Left ventricle myocardium inferior (tissue), 1 donor: ENCODE measurements around the gene CALHM6. TPM values are rescaled to one million over a fixed set of nuclear protein-coding genes. Genes with fewer than 3 reads are reported as not detected.

Experiments
- DNase-seq: peaks from one replicate; pipeline ENCODE4 v3.0.0-alpha.2; 2020
- H3K27ac ChIP-seq: fragments of 200-600 bp; replicated peaks from 2 replicates; pipeline ENCODE4 v1.8.0; 2021
- H3K27me3 ChIP-seq: fragments of 200-600 bp; 2 replicates; pipeline ENCODE4 v1.8.0; 2021; ENCODE audit warnings: low read depth
- H3K36me3 ChIP-seq: fragments of 200-600 bp; 2 replicates; pipeline ENCODE4 v1.8.0; 2021
- H3K4me1 ChIP-seq: fragments of 200-600 bp; 2 replicates; pipeline ENCODE4 v1.8.0; 2021
- H3K4me3 ChIP-seq: fragments of 200-600 bp; 2 replicates; pipeline ENCODE4 v1.8.0; 2021; ENCODE audit warnings: mild to moderate bottlenecking, moderate library complexity
- H3K9me3 ChIP-seq: fragments of 200-600 bp; replicated peaks from 2 replicates; pipeline ENCODE4 v1.8.0; 2021
- CTCF ChIP-seq: fragments of 200-600 bp; IDR thresholded peaks from 2 replicates; pipeline ENCODE4 v1.8.0; 2021; ENCODE audit warnings: antibody characterized with exemption, mild to moderate bottlenecking, borderline replicate concordance
- intact Hi-C: fragments of 100-400 bp; cut with micrococcal nuclease; formaldehyde crosslinking; loops from one replicate; pipeline ENCODE4 v1.11.0; 2022
- total RNA-seq: library from RNA; stranded (reverse); fragmentation: NEBNext Ultra II Directional; extraction: Animal tissue kit (Norgen Biotek cat#: 25700); gene quantifications from one replicate; pipeline ENCODE4 v1.2.1, GENCODE V29; 2021
- donor health status: DM: no; HTN: yes; CAD: no; lungs with severe emphysema.

Gene CALHM6
- total RNA-seq, 1 donor from 2014 or later: 1.7 TPM

- H3K36me3 ChIP-seq: no peaks in the 10 kb centered on the region
- TF ChIP-seq CTCF: no peak
- H3K27ac ChIP-seq: no peak overlapping the region
- no peak for DNase-seq
- H3K27me3 ChIP-seq: no peaks in the 10 kb centered on the region
- no peaks in the 10 kb centered on the region for H3K9me3 ChIP-seq
- no peak overlapping the region for H3K4me3 ChIP-seq
- no peaks in the 10 kb centered on the region for H3K4me1 ChIP-seq
- intact Hi-C loops: no loop called here
Observed at GRCh38 chr6:116476002-116476678, 15.0 kb downstream of the CALHM6 start.

GRCh38 chr6:116482780-116483179 is 21.6 kb downstream of the CALHM6 start:
- TF ChIP-seq CTCF: no peak

GRCh38 chr6:116483616-116484015 is 22.4 kb downstream of the CALHM6 start:
- no peak for TF ChIP-seq CTCF
- Histone ChIP-seq H3K27me3 (no peaks in the 10 kb centered on the region), H3K27ac (no peak overlapping the region), H3K4me1 (no peaks in the 10 kb centered on the region), H3K4me3 (no peak overlapping the region), H3K9me3 (no peaks in the 10 kb centered on the region), H3K36me3 (no peaks in the 10 kb centered on the region)
- intact Hi-C loops: no loop called here
- no peak for DNase-seq

More at GRCh38 chr6:116482780-116483179, 21.6 kb downstream of the CALHM6 start:
- no peaks in the 10 kb centered on the region for H3K9me3 ChIP-seq
- H3K4me3 ChIP-seq: no peak overlapping the region
- intact Hi-C loops: no loop called here
- no peak for DNase-seq
- no peaks in the 10 kb centered on the region for H3K27me3 ChIP-seq
- no peaks in the 10 kb centered on the region for H3K4me1 ChIP-seq
- H3K36me3 ChIP-seq: no peaks in the 10 kb centered on the region
- no peak overlapping the region for H3K27ac ChIP-seq

GRCh38 chr6:116485559-116486184 is 24.5 kb downstream of the CALHM6 start:
- H3K27ac ChIP-seq: no peak overlapping the region
- H3K4me3 ChIP-seq: no peak overlapping the region
- intact Hi-C loops: no loop called here
- peaks cover 14% of the 10 kb centered on the region for H3K9me3 ChIP-seq
- H3K4me1 ChIP-seq: no peaks in the 10 kb centered on the region
- H3K27me3 ChIP-seq: no peaks in the 10 kb centered on the region
- no peak for DNase-seq
- no peaks in the 10 kb centered on the region for H3K36me3 ChIP-seq
- TF ChIP-seq CTCF: no peak

- TF ChIP-seq CTCF: no peak
- no peaks in the 10 kb centered on the region for H3K36me3 ChIP-seq
- no peaks in the 10 kb centered on the region for H3K27me3 ChIP-seq
Observed at GRCh38 chr6:116491610-116492330, 30.6 kb downstream of the CALHM6 start.

More at GRCh38 chr6:116491610-116492330, 30.6 kb downstream of the CALHM6 start:
- no peak overlapping the region for H3K4me3 ChIP-seq
- H3K27ac ChIP-seq: no peak overlapping the region
- no peak for DNase-seq
- no peaks in the 10 kb centered on the region for H3K4me1 ChIP-seq
- peaks cover 23% of the 10 kb centered on the region for H3K9me3 ChIP-seq
- intact Hi-C loops: no loop called here
